KMS-11 (cell line): Measurements from ENCODE around the gene SEMA4F.

ENCODE experiments used
- H2AFZ ChIP-seq: fragments of 200-600 bp; sonication (generic); 2 replicates; pipeline ENCODE4 v1.6.1; 2016; ENCODE audit warnings: antibody characterized with exemption, mixed run types, low read depth
- H3K27ac ChIP-seq: fragments of 200-600 bp; sonication (generic); 2 replicates; pipeline ENCODE4 v1.6.1; 2016; ENCODE audit warnings: mild to moderate bottlenecking, mixed run types
- H3K27me3 ChIP-seq: fragments of 200-600 bp; sonication (generic); 2 replicates; pipeline ENCODE4 v1.6.1; 2017; ENCODE audit warnings: mild to moderate bottlenecking, low read depth, mixed run types, moderate library complexity; ENCODE audit not compliant: insufficient read depth
- H3K36me3 ChIP-seq: fragments of 200-600 bp; sonication (generic); 2 replicates; pipeline ENCODE4 v1.6.1; 2017; ENCODE audit warnings: mild to moderate bottlenecking, mixed run types; ENCODE audit not compliant: insufficient read depth
- H3K4me1 ChIP-seq: fragments of 200-600 bp; sonication (generic); 2 replicates; pipeline ENCODE4 v1.6.1; 2016; ENCODE audit warnings: mild to moderate bottlenecking, low read depth, mixed run types; ENCODE audit not compliant: poor library complexity, severe bottlenecking
- H3K4me2 ChIP-seq: fragments of 200-600 bp; sonication (generic); 2 replicates; pipeline ENCODE4 v1.7.0; 2016; ENCODE audit warnings: mild to moderate bottlenecking, mixed run types
- H3K4me3 ChIP-seq: fragments of 200-600 bp; sonication (generic); IDR thresholded peaks from 2 replicates; pipeline ENCODE4 v1.6.1; 2017; ENCODE audit warnings: low read depth, low read length, mixed read lengths; ENCODE audit not compliant: insufficient read depth
- H3K79me2 ChIP-seq: fragments of 200-600 bp; sonication (generic); 2 replicates; pipeline ENCODE4 v1.6.1; 2016; ENCODE audit warnings: low read depth, mixed run types; ENCODE audit not compliant: insufficient read depth
- H3K9ac ChIP-seq: fragments of 200-600 bp; sonication (generic); 2 replicates; pipeline ENCODE4 v1.6.1; 2016; ENCODE audit warnings: mild to moderate bottlenecking, mixed run types
- H4K20me1 ChIP-seq: fragments of 200-600 bp; sonication (generic); 2 replicates; pipeline ENCODE4 v1.6.1; 2016; ENCODE audit warnings: mild to moderate bottlenecking, mixed run types; ENCODE audit not compliant: insufficient read depth
- TF ChIP-seq, protein P1 (sequence below): fragments of 200-600 bp; sonication (generic); conservative IDR thresholded peaks from 2 replicates; pipeline ENCODE4 v1.6.1; 2017; ENCODE audit warnings: low read depth, mild to moderate bottlenecking, antibody characterized with exemption, low read length, moderate library complexity, mixed read lengths

The SEMA4F gene

DNA sequence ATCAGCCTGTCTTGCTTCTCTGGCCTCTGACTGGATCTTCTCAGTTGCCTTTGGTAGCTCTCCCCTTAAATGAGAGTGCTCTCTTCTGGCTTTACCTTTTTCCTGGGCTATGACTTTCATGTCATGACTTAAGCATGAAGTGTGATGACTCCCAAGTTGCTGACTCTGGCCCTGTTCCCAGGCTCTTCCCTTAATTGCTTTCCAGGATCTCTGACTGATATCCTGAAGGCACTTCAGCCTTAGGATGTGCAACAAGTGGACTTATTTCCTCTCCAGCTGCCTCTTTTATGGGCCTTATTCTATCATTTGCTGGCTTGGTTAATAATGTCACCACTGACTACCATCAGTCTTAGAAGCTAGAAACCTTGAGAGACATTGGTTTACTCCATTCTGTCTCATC is 17.4 kb downstream of the SEMA4F start:
- Histone ChIP-seq H3K79me2 (no peaks in the 10 kb centered on the region), H3K9ac (no peak overlapping the region), H3K4me3 (no peak overlapping the region), H3K36me3 (no peaks in the 10 kb centered on the region), H3K4me1 (no peaks in the 10 kb centered on the region), H3K27me3 (no peaks in the 10 kb centered on the region), H2AFZ (no peak overlapping the region), H3K27ac (no peak overlapping the region), H4K20me1 (no peaks in the 10 kb centered on the region), H3K4me2 (no peak overlapping the region)
- TF ChIP-seq, protein P1, sequence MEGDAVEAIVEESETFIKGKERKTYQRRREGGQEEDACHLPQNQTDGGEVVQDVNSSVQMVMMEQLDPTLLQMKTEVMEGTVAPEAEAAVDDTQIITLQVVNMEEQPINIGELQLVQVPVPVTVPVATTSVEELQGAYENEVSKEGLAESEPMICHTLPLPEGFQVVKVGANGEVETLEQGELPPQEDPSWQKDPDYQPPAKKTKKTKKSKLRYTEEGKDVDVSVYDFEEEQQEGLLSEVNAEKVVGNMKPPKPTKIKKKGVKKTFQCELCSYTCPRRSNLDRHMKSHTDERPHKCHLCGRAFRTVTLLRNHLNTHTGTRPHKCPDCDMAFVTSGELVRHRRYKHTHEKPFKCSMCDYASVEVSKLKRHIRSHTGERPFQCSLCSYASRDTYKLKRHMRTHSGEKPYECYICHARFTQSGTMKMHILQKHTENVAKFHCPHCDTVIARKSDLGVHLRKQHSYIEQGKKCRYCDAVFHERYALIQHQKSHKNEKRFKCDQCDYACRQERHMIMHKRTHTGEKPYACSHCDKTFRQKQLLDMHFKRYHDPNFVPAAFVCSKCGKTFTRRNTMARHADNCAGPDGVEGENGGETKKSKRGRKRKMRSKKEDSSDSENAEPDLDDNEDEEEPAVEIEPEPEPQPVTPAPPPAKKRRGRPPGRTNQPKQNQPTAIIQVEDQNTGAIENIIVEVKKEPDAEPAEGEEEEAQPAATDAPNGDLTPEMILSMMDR: no peak

DNA sequence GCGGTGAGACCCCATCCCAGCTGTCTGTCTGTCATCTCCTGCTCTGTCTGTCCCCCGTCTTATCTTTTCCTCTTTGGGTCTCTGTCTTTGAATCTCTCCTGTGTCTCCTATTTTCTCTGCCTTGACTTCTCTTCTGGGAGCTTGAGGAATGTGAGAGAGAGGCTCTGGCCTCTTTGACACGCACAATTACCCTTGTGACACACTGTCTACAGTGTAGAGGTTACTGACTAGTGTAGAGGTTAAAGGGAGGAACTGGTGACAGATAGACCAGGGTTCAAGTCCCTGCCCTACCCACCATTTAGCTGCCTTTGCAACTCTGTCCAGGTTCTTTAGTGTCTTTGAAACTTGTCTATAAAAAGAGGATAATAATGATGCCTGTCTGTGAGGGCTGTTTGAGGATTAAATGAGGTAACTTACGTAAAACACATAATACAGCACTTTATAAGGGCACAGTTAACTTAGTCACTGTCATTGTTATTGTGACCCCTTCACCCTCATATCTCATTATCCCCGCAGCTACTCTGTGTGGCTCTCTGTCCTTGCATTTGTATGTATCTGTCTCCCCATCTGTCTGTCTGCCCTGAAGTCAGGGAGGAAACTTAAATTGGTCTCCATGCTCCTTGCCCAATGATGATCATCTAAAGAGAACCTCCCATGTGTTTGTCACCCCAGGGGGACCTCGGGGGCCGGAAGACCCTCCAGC is 19.9 kb downstream of the SEMA4F start:
- no peaks in the 10 kb centered on the region for H3K79me2 ChIP-seq
- no peaks in the 10 kb centered on the region for H3K27me3 ChIP-seq
- TF ChIP-seq, protein P1: no peak
- H3K27ac ChIP-seq: no peak overlapping the region
- no peak overlapping the region for H3K9ac ChIP-seq
- H4K20me1 ChIP-seq: no peaks in the 10 kb centered on the region
- H3K36me3 ChIP-seq: no peaks in the 10 kb centered on the region
- H3K4me3 ChIP-seq: no peak overlapping the region
- no peak overlapping the region for H2AFZ ChIP-seq
- H3K4me1 ChIP-seq: no peaks in the 10 kb centered on the region
- no peak overlapping the region for H3K4me2 ChIP-seq

DNA sequence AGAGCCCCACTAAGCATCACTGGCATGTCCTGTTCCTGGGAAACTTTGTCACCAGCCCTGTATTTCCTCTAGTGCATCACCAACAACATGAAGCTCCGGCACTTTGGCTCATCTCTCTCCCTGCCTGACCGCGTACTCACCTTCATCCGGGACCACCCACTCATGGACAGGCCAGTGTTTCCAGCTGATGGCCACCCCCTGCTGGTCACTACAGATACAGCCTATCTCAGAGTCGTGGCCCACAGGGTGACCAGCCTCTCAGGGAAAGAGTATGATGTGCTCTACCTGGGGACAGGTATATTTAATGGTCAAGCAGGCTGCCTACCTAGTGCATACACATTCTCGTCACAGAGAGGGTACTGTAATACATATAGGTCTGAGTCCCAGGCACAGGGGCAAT is 21.0 kb downstream of the SEMA4F start:
- Histone ChIP-seq H3K36me3 (no peaks in the 10 kb centered on the region), H3K4me1 (no peaks in the 10 kb centered on the region), H3K79me2 (no peaks in the 10 kb centered on the region), H3K9ac (no peak overlapping the region), H2AFZ (no peak overlapping the region), H3K4me2 (no peak overlapping the region), H3K27ac (no peak overlapping the region), H3K4me3 (no peak overlapping the region), H4K20me1 (no peaks in the 10 kb centered on the region), H3K27me3 (no peaks in the 10 kb centered on the region)
- TF ChIP-seq, protein P1: no peak

DNA sequence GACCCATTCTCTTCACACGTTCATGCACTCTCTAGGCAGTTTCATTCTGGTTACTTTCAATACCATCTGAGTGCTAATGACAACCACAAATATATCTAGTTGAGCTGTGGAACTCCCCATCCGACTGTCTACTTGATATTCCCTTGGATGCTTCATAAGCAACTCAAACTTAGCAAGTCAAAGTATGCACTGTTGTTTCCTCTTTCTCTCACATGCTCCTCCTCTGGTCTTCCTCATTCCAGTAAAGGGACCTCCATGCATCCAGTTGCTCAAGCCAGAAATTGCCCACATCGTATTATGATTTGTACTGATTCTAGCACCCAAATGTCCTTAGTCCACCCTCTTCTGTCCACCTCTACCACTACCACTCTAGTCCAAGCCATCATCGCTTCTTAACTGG is 22.3 kb downstream of the SEMA4F start:
- Histone ChIP-seq H3K79me2 (no peaks in the 10 kb centered on the region), H3K9ac (no peak overlapping the region), H4K20me1 (no peaks in the 10 kb centered on the region), H3K27me3 (no peaks in the 10 kb centered on the region), H3K27ac (no peak overlapping the region), H3K36me3 (no peaks in the 10 kb centered on the region), H2AFZ (no peak overlapping the region), H3K4me3 (no peak overlapping the region), H3K4me1 (no peaks in the 10 kb centered on the region), H3K4me2 (no peak overlapping the region)
- TF ChIP-seq, protein P1: no peak
